AG04450 (cell line): ENCODE data around the gene HOPX. TPM values are rescaled to one million over a fixed set of nuclear protein-coding genes. Genes with fewer than 3 reads are reported as not detected.

Source experiments
- CTCF ChIA-PET: fragments of 300-600, 350-600 bp; formaldehyde crosslinking; extraction: SDS; loops from one replicate; lab custom pipeline; 2022; ENCODE audit warnings: antibody characterized with exemption, inconsistent platforms; lab: Charles Lee
- POLR2A ChIA-PET: fragments of 350-600 bp; formaldehyde crosslinking; extraction: SDS; loops from one replicate; lab custom pipeline; 2021; ENCODE audit warnings: antibody characterized with exemption, inconsistent platforms; lab: Yijun Ruan, JAX
- DNase-seq: peaks from one replicate; pipeline ENCODE4 v3.0.0-alpha.2; 2011; ENCODE audit warnings: low read depth, low spot score
- H3K27ac ChIP-seq: one replicate; pipeline ENCODE4 v1.5.1; 2012; ENCODE audit warnings: low read depth, low read length, control low read depth
- H3K27me3 ChIP-seq: one replicate; pipeline ENCODE4 v1.6.0; 2012; ENCODE audit warnings: low read length; ENCODE audit not compliant: control insufficient read depth, insufficient read depth
- H3K4me3 ChIP-seq: 2 replicates; pipeline ENCODE4 v1.5.1; 2011; ENCODE audit warnings: mild to moderate bottlenecking, low read depth, low read length, control low read depth
- H3K9me3 ChIP-seq: 2 replicates; pipeline ENCODE4 v1.5.1; 2012; ENCODE audit warnings: low read length; ENCODE audit not compliant: control insufficient read depth, insufficient read depth
- CTCF ChIP-seq: IDR thresholded peaks from 2 replicates; pipeline ENCODE4 v1.5.1; 2011; ENCODE audit warnings: low read depth, low read length, control low read depth, inconsistent platforms
- polyA plus RNA-seq: library from polyadenylated mRNA; depleted of rRNA; stranded (reverse); fragments of >200 nt; gene quantifications from 2 replicates; pipeline ENCODE4 v1.2.3, GENCODE V29; 2011

HOPX gene
- polyA plus RNA-seq, 1 experiment = 2.9 TPM

- peaks cover 25% of the 10 kb centered on the region for H3K27me3 ChIP-seq
- no peak for DNase-seq
- ChIA-PET CTCF (no interaction called here), POLR2A (interaction anchor here (0.8 kb wide), 1 partner anchor 8 kb away, joined by 3 read pairs; no protein-coding TSS in a partner anchor)
- H3K9me3 ChIP-seq = no peaks in the 10 kb centered on the region
- H3K27ac ChIP-seq = no peak overlapping the region
- TF ChIP-seq CTCF = no peak
- no peak overlapping the region for H3K4me3 ChIP-seq
These were observed 8.3 kb upstream of the HOPX start for GRCh38 chr4:56689201-56689969.

- peaks cover 32% of the 10 kb centered on the region for H3K27me3 ChIP-seq
- no peak for TF ChIP-seq CTCF
- no peaks in the 10 kb centered on the region for H3K9me3 ChIP-seq
- ChIA-PET POLR2A (interaction anchor here (0.8 kb wide), 1 partner anchor 9 kb away, joined by 3 read pairs; no protein-coding TSS in a partner anchor), CTCF (no interaction called here)
- H3K4me3 ChIP-seq = no peak overlapping the region
- no peak overlapping the region for H3K27ac ChIP-seq
- DNase-seq = no peak
These were observed 7.1 kb upstream of the HOPX start for GRCh38 chr4:56688094-56688647.

- no peak for DNase-seq
- CTCF ChIA-PET = no interaction called here
- Histone ChIP-seq H3K27ac (no peak overlapping the region), H3K9me3 (no peaks in the 10 kb centered on the region), H3K4me3 (no peak overlapping the region), H3K27me3 (peaks cover 39% of the 10 kb centered on the region)
- POLR2A ChIA-PET = no interaction called here
- no peak for TF ChIP-seq CTCF
These were observed 5.6 kb upstream of the HOPX start for GRCh38 chr4:56686537-56687231.

GRCh38 chr4:56684320-56685050 is 3.4 kb upstream of the HOPX start:
- no peak overlapping the region for H3K4me3 ChIP-seq
- no peak overlapping the region for H3K27ac ChIP-seq
- DNase-seq = no peak
- ChIA-PET POLR2A (no interaction called here), CTCF (interaction anchor here (0.6 to 1.2 kb wide), 2 partner anchors 109 to 150 kb away, joined by 3 read pairs; no protein-coding TSS in a partner anchor)
- no peak for TF ChIP-seq CTCF
- H3K9me3 ChIP-seq = no peaks in the 10 kb centered on the region
- peaks cover 32% of the 10 kb centered on the region for H3K27me3 ChIP-seq
